Prostate gland (tissue), 2 donors: ENCODE results near the gene SHLD2.
"Not testable (repeated sequence)": the region's sequence is repeated elsewhere in the genome, so short reads cannot be mapped to it uniquely, and the experiment has no call there.

Experiments
- CTCF ChIP-seq, 4 experiments: fragments of 200-600 bp in 2 of 4; fragments of 450-650 bp in 2 of 4; sonication (generic) in 2 of 4; IDR thresholded peaks; 1 replicate in 3 of 4; 2 replicates in 1 of 4; pipeline ENCODE4 v1.5.1; 2016 to 2019; ENCODE audit warnings: antibody characterized with exemption in 4 of 4, mild to moderate bottlenecking in 2 of 4, moderate library complexity in 2 of 4
- POLR2AphosphoS5 ChIP-seq: sonication (generic); formaldehyde crosslinking; IDR thresholded peaks from one replicate; pipeline ENCODE4 v1.6.1; 2017; ENCODE audit warnings: antibody characterized with exemption

- TF ChIP-seq POLR2AphosphoS5; CTCF (IDR thresholded peaks at IDR 0.05): not testable (repeated sequence)
Observed at GRCh38 chr10:87076421-87076820, 18.6 kb upstream of the SHLD2 start.
